HG03280 (cell line): ENCODE measurements around the gene IGSF23.
"Not testable (repeated sequence)": the region's sequence is repeated elsewhere in the genome, so short reads cannot be mapped to it uniquely, and the experiment has no call there.

ENCODE experiments used
- ATAC-seq: cut with Tn5 transposase; IDR thresholded peaks from one replicate; pipeline ENCODE4 v1.9.1; 2021; ENCODE audit warnings: mild to moderate bottlenecking, moderate library complexity; ENCODE audit not compliant: unreplicated experiment

IGSF23 gene

DNA sequence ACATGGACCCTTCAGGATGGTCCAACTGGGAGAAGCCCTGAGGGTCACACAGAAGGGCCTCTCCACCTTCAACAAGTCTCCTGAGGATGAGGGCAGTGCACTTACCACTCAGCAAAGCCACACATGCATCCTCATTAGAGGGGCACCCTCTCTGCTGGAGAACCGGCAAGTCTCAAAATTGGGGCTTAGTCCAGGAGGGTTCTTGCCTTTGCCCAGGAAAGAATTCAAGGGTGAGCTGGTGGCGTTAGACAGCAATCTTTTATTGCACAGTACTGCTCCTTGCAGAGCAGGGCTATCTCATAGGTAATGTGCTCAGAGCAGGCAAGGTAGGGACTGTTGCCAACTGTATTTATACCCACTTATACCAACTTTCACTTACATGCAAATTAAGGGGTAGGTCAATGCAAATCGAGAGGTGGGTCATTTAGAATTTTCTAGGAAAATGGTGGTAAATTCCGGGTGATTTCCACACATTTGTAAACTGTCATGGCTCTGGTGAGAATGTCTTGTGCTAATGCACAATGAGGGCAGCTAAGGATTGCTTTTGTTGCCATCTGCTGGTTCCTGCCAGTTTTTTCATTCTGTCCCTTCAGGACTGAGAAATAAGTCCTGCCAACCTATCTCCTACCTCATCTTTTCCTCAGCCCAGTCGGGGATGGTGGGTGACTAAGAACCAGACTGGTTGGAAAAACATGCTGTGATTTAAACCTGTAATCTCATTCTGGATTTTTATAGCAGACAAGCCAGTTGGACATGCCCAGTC lies 27.8 kb upstream of the IGSF23 start:
- no peak for ATAC-seq

DNA sequence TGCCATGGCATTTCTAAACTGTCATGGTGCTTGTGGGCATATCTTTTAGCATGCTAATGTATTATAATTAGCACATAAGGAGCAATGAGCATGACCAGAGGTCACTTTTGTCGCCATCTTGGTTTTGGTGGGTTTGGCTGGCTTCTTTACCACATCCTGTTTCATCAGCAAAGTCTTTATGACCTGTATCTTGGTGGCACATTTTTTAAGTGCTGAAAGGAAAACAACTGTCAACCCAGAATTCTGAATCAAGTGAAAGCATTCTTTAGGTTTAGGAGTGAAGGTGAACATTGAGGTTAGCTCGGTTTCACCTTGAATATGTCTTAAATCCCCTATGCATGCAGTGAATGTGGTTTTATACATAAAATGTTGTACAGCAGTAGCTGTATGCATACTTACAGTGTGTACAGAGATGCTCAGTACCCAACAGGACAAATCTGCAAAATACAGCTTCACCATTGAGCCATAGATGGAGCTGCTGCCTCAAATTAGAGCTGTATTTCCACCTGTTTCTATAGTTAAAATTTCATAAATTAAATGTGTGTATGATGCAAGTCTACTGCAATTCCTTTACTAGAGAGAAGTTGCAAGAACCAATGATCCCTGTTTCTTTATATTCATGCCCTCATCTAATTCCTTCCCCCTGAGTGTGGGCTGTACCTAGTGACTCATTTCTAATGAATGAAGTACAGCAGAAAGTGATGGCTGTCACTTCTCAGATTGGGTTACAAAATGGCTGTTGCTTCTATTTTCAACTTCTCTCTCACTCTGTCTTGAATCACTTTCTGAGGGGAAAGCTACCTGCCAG lies 25.2 kb upstream of the IGSF23 start:
- ATAC-seq: no peak

DNA sequence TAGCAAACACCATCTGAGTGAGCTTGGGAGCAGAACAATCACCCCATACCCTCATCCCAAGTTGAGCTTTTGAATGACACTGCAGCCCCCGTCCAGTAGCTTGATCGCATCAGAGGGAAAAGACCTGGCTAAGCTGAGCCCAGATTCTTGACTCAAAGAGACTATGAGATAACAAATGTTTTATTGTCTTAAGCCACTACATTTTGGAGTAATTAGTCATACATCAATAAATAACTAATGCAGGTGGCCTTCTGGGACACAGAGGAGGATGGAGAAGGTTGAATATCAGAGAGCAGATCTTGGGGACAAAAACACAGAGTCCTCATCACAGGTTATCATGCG lies 24.6 kb upstream of the IGSF23 start:
- ATAC-seq: no peak

DNA sequence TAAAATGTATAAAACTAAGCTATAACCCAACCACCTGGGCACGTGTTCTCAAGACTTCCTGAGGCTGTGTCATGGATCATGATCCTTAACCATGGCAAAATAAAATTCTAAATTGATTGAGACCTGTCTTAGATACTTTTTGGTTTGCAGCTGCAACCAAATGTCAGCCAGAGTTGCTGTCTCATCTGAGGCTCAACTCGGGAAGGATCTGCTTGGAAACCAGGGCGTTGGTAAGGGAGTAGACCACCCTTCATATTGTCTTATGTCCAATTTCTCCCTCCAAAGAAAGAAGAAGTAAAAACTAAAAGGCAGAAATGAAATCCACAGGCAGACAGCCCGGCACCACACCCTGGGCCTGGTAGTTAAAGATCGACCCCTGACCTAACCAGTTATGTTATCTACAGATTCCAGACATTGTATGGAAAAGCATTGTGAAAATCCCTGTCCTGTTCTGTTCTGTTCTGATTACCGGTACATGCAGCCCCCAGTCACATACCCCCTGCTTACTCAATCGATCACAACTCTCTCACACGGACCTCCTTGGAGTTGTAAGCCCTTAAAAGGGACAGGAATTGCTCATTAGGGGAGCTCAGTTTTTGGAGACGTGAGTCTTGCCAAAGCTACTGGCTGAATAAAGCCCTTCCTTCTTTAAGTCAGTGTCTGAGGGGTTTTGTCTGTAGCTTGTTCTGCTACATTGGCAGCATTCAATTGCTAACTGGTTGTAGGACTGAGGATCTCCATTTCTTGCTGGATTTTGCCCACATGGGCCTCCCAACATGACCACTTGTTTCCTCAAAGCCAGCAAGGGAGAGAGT lies 22.9 kb upstream of the IGSF23 start:
- no peak for ATAC-seq

DNA sequence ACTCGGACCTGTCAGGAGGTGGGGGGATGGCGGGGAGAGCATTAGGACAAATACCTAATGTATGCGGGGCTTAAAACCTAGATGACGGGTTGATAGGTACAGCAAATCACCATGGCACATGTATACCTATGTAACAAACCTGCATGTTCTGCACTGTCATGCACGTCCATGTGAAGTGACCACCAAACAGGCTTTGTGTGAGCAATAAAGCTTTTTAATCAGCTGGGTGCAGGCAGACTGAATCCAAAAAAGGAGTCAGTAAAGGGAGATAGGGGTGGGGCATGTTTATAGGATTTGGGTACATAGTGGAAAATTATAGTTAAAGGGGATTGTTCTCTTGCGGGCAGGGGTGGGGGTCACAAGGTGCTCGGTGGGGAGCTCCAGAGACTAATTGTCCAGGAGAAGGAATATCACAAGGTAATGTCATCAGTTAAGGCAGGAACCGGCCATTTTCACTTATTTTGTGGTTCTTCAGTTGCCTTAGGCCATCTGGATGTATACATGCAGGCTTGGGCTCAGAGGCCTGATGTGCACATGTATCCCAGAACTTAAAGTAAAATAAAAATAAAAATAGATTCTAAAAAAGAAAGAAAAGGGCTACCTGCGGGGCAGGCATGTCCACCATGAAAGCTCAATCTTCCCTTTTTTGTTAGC lies 21.9 kb upstream of the IGSF23 start:
- not testable (repeated sequence) for ATAC-seq

DNA sequence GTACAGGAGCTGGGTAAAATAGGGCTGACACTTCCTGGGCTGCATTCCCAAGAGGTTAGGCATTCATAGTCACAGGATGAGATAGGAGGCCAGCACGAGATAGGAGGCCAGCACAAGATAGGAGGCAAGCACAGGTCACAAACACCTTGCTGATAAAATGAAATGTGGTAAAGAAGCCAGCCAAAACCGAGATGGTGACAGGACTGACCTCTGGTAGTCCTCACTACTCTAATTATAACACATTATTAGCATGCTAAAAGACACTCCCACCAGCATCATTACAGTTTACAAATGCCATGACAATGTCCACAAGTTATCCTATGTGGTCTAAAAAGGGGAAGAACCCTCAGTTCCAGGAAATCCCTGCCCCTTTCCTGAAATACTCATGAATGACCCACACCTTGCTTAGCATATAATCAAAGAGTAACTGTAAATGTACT lies 20.9 kb upstream of the IGSF23 start:
- ATAC-seq: no peak

DNA sequence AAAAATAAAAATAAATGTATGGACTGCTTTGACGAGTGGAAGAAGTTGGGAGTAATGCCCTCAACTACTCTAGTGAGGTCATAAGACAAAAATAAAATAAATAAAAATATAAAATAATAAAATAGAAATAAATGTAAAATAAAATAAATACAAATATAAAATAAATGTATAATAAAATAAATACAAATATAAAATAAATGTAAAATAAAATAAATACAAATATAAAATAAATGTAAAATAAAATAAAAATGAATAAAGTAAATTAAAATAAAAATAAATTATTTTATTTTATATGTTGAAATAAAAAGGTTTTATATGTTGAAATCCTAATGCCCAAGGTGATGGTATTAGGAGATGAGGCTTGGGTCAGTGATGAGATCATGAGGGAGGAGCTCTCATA lies 20.1 kb upstream of the IGSF23 start:
- no peak for ATAC-seq

DNA sequence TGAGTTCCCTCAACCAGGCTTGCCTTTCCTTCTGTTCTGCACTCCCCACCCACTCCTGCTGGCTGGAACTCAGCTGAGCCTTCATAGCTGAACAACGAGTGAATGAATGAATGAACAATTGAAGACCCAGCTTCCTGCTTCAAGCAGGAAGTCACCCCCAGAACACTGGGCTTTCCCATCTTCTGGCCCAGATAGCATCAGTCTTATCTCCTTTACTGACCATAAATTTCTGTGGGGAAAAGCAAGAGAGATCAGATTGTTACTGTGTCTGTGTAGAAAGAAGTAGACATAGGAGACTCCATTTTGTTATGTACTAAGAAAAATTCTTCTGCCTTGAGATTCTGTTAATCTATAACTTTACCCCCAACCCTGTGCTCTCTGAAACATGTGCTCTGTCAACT lies 19.5 kb upstream of the IGSF23 start:
- not testable (repeated sequence) for ATAC-seq

DNA sequence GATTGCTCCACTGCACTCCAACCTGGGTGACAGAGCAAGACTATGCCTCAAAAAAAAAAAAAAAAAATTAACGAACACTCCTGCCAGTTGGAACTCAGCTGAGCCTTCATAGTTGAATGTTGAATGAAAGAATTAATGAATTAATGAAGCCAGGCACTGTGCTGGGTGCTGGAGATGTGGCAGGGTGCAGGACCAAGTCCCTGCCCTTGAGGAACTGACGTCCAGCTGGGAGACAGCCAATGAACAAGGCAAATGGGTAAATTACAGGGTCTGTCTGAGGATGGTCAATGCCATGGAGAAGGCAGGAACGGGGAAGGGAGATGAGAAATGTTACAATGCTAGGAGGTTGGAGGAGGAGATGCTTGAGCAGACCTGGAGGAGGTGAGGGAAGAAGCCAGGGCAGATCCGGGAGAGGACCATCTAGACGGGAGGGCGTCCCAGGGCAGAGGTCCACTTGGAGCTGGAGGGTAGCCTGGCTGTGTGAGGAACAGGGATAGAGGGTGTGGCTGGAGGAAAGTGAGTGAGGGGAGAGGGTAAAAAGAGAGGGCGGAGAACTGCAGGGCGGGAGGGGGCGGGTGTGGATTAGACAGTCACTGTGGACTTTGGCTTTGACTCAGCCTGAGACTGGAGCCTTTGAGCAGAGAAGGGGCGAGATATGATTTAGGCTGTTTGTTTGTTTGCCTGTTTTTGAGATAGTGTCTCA lies 16.8 kb upstream of the IGSF23 start:
- ATAC-seq: no peak

DNA sequence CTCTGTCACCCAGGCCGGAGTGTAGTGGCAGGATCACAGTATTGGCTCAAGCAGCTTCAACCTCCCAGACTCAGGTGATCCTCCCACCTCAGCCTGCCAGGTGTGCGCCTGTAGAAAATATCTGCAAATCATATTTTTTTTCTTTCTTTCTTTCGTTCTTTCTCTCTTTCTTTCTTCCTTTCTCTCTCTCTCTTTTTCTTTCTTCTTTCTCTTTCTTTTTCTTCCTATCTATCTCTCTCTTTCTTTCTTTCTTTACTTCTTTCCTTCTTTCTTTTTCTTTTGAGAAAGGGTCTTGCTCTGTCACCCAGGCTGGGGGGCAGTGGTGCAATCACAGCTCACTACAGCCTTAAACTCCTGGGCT lies 16.3 kb upstream of the IGSF23 start:
- no peak for ATAC-seq

DNA sequence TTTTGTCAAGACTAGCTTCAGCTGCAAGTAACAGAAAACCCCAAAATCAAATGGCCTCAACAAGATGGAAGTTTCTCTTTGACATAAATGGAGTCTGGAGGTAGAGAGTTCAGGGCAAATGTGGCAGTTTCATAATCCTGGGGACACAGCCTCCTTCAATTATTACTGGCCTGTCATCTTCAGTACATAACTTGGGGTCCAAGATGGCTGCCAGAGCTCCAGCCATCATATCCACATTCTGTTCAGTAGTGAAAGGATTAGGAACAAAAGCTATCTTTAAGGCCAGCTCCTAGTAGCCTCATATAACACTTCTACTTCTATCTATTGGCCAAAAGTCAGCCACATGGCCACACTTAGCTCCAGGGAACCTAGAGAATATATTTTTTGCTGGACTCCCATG lies 15.0 kb upstream of the IGSF23 start:
- ATAC-seq: no peak

DNA sequence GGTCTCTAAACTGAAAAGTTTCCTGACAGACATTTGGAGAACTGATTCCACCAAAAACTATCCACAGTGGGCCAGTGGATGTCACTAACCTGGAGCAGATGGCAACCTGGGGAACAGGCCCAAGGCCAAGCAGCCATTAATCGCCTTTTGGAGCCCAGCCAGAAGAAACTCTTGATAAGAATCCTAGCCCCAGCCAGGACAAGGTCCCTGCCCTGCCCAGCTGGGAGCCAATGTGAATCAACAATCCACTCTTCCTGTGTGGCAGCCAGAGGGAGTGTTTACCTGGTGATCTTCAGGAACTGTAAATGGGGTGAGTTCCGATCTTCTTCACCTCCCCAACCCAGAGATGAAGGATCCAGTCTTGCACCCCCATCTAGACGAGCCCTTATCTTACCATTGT lies 14.5 kb upstream of the IGSF23 start:
- ATAC-seq: no peak

DNA sequence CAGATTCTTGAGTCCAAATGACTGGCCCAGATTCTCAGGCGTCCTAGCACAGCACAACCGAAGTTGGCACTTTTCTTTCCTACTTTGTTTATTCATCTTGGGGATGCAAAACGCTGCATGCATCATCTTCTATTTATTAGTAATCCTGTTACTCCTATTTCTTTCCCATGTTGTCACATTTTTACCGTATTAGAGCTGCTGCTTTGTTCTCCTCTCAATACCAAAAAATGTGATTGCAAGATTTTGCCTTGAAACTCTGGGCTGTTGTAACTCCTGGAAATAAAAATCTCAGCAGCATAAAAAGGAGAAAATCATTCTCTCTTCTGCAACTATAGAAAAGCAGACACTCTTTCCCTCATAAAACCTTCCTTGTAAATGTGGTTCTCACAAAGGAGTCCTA lies 12.9 kb upstream of the IGSF23 start:
- ATAC-seq: no peak

DNA sequence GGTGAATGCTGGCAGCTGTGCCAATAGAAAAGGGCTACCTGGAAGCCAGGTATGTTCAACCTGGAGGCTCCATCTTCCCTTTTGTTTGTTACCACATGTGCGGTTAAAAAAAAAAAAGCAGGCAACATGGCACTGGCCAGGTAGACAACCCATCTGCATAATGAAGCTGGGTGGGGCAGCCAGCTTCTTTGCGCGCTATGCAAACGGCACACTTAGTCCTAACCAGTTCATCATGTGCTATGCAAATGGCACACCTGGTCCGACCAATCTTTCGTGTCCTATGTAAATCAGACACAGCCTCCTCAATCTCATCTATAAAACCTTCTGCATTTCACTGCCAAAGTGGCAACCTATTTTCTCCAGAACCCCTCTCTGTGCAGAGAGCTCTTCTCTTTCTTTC lies 11.3 kb upstream of the IGSF23 start:
- no peak for ATAC-seq

DNA sequence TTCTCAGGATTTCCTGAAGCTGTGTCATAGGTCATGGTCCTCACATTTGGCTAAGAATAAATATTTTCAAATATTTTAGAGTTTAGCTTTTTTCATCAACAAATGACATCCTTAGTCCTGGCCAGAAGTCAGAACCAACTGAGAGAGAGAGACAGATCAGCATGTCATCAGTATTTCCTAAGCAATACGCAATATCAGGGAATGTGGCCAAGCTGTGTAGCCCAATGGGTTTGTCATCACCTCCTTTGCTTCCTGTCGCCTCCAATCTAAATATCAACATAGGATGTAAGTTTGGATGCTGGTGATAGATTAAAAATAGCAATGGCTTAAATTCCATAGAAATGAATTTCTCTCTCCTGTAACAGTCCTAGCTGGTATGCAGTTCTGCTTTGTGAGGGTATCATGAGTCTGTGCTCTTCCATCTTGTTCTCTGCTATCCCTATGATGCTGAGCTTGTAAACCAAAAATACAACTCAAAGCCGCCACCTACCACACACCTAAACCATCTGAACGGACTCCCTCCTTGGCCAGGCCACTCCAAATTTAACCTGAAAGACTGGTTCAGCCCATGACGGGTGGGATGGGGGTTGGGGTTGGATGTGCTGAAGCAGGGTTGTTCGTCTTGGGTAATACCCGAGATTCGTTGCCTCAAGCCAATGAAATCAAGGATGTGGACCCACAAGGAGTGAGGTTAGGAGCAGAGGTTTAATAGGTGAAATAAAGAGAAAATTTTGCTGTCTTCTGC lies 10.0 kb upstream of the IGSF23 start:
- ATAC-seq: no peak

DNA sequence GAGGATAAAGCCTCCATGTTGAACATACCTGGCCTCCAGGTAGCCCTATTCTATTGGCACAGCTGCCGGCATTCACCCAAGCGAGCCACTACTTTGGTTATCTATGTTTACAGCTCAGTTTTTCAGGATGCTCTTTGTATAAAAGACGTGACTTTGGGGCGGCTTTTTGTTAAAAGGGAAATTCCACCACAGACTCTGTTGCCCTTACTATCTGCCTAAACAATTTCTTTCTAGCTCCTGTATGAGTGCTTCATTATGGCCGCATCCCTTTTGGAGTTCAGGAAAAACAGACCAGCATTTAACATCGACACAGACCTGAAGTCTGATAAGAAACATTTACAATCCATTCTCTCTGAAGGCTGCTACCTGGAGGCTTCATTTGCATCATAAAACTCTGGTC lies 9.1 kb upstream of the IGSF23 start:
- ATAC-seq: no peak

DNA sequence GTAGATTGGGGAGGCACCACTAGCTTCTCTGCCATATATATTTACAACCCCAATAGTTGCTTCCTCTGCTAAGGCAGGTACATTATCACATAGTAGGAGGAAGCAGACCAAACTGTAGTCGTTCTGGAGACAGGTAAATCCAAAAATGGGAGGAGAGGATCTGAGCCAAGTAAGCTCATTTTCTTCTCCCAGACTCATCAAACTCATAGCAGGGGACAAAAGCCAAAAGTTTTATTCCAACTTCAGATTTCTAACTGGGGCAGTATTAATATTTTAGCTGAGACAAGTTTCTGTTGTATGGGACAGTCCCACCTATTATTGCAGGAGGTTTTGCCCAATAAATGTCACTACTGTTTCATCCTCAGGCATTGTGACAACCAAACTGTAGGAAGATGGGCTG lies 7.8 kb upstream of the IGSF23 start:
- no peak for ATAC-seq

DNA sequence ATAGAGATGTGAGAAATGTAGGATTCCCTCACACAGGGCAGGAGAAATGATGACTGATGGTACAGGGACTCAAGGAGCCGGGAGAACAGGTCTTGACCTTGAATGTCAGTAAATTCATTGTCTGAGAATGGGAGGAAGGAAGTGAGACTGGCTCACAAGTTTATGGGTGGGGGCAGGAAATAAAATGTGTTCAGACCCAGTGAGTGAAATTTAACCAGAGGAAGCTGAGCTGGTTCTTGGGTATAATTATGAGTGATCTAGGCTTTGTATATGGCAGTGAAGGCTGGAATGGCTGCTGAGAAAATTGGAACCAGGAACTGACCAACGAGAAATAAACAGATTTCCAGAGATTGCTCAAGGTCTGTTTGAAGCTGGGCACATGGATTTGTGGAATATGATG lies 6.3 kb upstream of the IGSF23 start:
- ATAC-seq: no peak

DNA sequence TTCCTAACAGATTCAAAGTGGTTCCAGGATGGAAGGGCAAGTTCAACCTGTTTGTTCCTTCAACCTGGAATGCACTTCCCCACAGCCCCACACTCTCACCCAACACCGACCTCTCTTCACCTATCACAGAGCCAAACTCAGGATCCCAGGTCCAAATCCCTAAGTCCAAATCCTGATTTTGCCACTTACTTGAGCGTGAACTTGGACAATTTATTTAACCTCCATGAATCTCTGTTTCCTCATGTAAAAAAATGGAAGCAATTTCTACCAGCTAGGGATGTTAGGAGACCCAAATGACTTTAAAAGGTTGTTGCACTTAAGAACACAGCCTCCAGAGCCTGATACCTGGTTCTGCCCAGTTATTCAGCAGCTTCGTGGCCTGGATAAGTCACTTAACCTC lies 5.4 kb upstream of the IGSF23 start:
- ATAC-seq: no peak

DNA sequence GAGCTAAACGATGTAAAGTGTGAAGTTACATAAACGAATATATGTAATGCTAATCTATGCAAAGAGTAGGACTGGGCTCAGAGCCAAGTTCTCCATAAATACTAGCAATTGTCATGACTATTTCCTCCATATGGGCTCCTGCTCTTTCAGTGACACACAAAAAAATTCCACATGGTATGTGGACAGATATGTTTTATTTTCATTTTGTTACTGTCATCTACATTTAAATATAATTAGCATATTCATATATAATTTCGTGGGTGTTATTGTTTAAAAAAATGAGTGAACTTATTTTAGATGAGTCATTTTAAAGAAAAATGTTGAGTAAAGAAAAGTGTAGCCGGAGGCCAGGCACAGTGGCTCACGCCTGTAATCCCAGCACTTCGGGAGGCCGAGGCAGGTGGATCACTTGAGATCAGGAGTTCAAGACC lies 5.0 kb upstream of the IGSF23 start:
- no peak for ATAC-seq
